ENCODE data around the gene SLC16A3. TPM values are rescaled to one million over a fixed set of nuclear protein-coding genes. Genes with fewer than 3 reads are reported as not detected.

SLC16A3 gene
- total and polyA plus RNA-seq, 10 of the 15 experiments (the other 5 are each of a cell fraction or from before 2014, with no cell fraction given), result 0.10 to 46.5 (median 8.0) TPM

GRCh38 chr17:82225368-82226029, 3.3 kb upstream of the SLC16A3 start (continued):
- TF ChIP-seq ZNF24 (IDR thresholded peaks at IDR 0.05) (no peak), RELB (IDR thresholded peaks at IDR 0.05; ENCODE audit: low read depth) (no peak), KDM1A (IDR thresholded peaks at IDR 0.05; ENCODE audit: borderline replicate concordance) (no peak)

- Histone ChIP-seq H3K9me3 (replicated peaks; ENCODE audit: control insufficient read depth, insufficient read depth, low read length) (no peaks in the 10 kb centered on the region), H3K27me3 (replicated peaks in 1 of 2; ENCODE audit: control insufficient read depth in 2 of 2, insufficient read depth in 2 of 2, low read length in 1 of 2) (no peaks in the 10 kb centered on the region; a peak in 1 of 4 replicates), H3K4me1 (ENCODE audit: control insufficient read depth, insufficient read depth, low read length) (peaks cover 5% of the 10 kb centered on the region), H2AFZ (ENCODE audit: control insufficient read depth, low read depth, low read length) (no peak overlapping the region), H3K36me3 (ENCODE audit: control insufficient read depth in 2 of 2, insufficient read depth in 2 of 2, low read length in 1 of 2) (no peaks in the 10 kb centered on the region), H3K9ac (ENCODE audit: control insufficient read depth, insufficient read depth, low read length) (no peak overlapping the region), H3K4me2 (ENCODE audit: control insufficient read depth, insufficient read depth) (no peak overlapping the region), H4K20me1 (ENCODE audit: control insufficient read depth, insufficient read depth) (no peaks in the 10 kb centered on the region), H3K27ac (ENCODE audit: control insufficient read depth, insufficient read depth) (no peak overlapping the region), H3K4me3 (no peak overlapping the region), H3K79me2 (ENCODE audit: control insufficient read depth, insufficient read depth, low read length) (peaks cover 32% of the 10 kb centered on the region)
- whole genome bisulfite sequencing (ENCODE audit: insufficient coverage, insufficient replicate concordance, low lambda C conversion rate, missing lambda C conversion rate), result 72% methylated on average over 15 of the region's 15 CpGs
- no peak for ATAC-seq
- DNase-seq (ENCODE audit: low read depth, low spot score), result no peak
- BruUV-seq (replicated peaks), result no TSS peak
- SMC1A ChIA-PET (ENCODE audit: uncharacterized antibody, unreplicated experiment), result no interaction called here
- no peak for FAIRE-seq
- intact Hi-C loops (cut with micrococcal nuclease; ENCODE audit: unreplicated experiment), result no loop called here
- in situ Hi-C loops (cut with MboI), result no loop called here
- no peak for TF ChIP-seq FOXK2 (IDR thresholded peaks at IDR 0.05)
- TF ChIP-seq USF1 (IDR thresholded peaks at IDR 0.05; ENCODE audit: borderline replicate concordance, extremely low read length, insufficient read depth, low read depth, low read length), result no peak
- no peak for TF ChIP-seq MLLT1 (IDR thresholded peaks at IDR 0.05)
- TF ChIP-seq ATF2 (IDR thresholded peaks at IDR 0.05; ENCODE audit: low read length), result no peak
- TF ChIP-seq MAX (IDR thresholded peaks at IDR 0.05; ENCODE audit: low read depth, low read length), result no peak
- TF ChIP-seq EED (IDR thresholded peaks at IDR 0.05; ENCODE audit: low read depth), result no peak
- TF ChIP-seq TCF12 (IDR thresholded peaks at IDR 0.05; ENCODE audit: low read depth, low read length), result no peak
- TF ChIP-seq TCF7 (IDR thresholded peaks at IDR 0.05; ENCODE audit: borderline replicate concordance), result no peak
- CTCF ChIA-PET, result interaction anchor here (1.0 kb wide), 1 partner anchor 20 kb away, joined by 3 read pairs; no protein-coding TSS in a partner anchor
- POLR2A ChIA-PET, result interaction anchor here (0.6 kb wide), 1 partner anchor 120 kb away, joined by 3 read pairs; no protein-coding TSS in a partner anchor
- RAD21 ChIA-PET (ENCODE audit: unreplicated experiment), result no interaction called here
Observed at GRCh38 chr17:82226146-82226808, 2.6 kb upstream of the SLC16A3 start.
